Tibial nerve (tissue), 4 donors: ENCODE results near the gene DLK1.

ENCODE experiments used
- CTCF ChIP-seq, 5 experiments: fragments of 200-600 bp in 3 of 5; fragments of 450-650 bp in 2 of 5; sonication (generic) in 3 of 5; IDR thresholded peaks; one replicate each; pipeline ENCODE4 v1.5.1; 2016 to 2019; ENCODE audit warnings: antibody characterized with exemption in 5 of 5, mild to moderate bottlenecking in 3 of 5, moderate library complexity in 2 of 5
- EP300 ChIP-seq, 2 donors: sonication (generic); formaldehyde crosslinking; IDR thresholded peaks; one replicate each; pipeline ENCODE4 v1.6.1; 2017; ENCODE audit warnings: antibody characterized with exemption in 2 of 2, mild to moderate bottlenecking in 1 of 2

DNA sequence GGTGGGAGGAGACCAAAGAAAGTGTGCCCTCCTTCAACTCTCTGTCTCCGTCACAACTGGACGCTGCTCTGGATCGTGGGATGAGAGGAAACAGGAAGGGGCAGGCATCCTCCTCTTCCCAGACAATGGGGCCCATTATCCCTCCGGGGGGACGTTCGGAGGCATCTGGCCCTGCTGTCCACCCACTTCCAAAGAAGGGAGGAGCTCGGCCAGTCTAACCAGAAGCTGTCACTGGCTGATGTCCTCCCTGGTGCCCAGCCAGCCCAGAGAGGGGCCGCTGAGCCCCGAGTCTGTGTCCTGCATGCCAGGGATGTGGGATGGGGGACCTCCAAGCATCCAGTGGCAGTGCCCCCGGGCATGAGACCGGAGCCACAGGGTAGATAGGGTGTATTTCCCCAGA is 59.4 kb downstream of the DLK1 start:
- TF ChIP-seq CTCF (IDR thresholded peaks at IDR 0.05) (no peak), EP300 (IDR thresholded peaks at IDR 0.05) (no peak)
